Memory B cell (primary cell): Measurements from ENCODE around the gene EPHA1.
"Not testable (repeated sequence)": the region's sequence is repeated elsewhere in the genome, so short reads cannot be mapped to it uniquely, and the experiment has no call there.

Experiments
- ATAC-seq: fragments of 150-1000 bp; cut with Tn5 transposase; 2 replicates; pipeline ENCODE4 v1.10.0; 2021; ENCODE audit warnings: low read depth, mild to moderate bottlenecking, moderate library complexity
- DNase-seq, 2 donors: peaks; one replicate each; pipeline ENCODE4 v3.0.0; 2022; ENCODE audit warnings: low spot score in 2 of 2
- H3K27ac Mint-ChIP-seq: one replicate; pipeline ENCODE4 v1.8.0; 2022; ENCODE audit warnings: mild to moderate bottlenecking, moderate library complexity, mixed read lengths
- H3K27me3 Mint-ChIP-seq: one replicate; pipeline ENCODE4 v1.8.0; 2022; ENCODE audit warnings: mixed read lengths
- H3K36me3 Mint-ChIP-seq: one replicate; pipeline ENCODE4 v1.8.0; 2022; ENCODE audit warnings: mild to moderate bottlenecking, mixed read lengths
- H3K4me1 Mint-ChIP-seq: one replicate; pipeline ENCODE4 v1.8.0; 2022; ENCODE audit warnings: mixed read lengths
- H3K4me3 Mint-ChIP-seq: one replicate; pipeline ENCODE4 v1.8.0; 2022; ENCODE audit warnings: mild to moderate bottlenecking, moderate library complexity, mixed read lengths
- H3K9me3 Mint-ChIP-seq: one replicate; pipeline ENCODE4 v1.8.0; 2022; ENCODE audit warnings: mixed read lengths

The EPHA1 gene

DNA sequence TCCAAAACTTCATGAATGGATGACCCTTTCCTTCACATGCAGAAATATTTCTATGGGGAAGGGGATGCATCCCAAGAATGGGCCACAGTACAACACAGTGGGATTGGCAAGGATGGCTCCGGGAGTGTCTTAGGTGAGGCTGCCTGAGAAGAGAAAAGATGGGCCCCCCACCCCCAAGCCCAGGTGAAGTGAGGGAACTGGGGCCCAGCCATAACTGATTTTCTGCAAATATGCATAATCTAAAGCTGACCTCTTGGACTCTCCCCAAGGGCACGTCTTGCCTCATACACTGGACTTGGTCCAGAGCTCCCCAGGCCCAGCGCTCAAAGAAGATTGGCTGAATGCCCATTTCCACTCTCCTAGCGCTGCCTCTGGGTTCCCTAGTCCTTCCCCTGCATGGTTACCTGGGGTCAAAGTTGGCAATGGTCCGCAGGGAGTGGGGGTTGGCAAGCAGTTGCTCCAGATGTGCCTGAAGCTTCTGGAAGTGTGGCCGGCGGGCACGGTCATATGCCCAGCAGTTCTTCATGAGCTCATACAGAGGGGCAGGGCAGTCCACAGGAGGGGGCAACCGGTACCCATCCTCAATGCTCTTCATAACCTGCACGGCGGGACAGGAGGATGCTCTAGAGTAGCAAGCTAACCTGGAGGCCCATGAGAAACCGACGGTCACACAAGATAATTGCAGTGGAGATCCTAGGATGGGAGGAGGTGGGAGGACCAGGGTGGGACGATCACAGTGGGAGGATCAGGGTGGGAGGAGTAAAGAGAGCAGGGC is 15.2 kb downstream of the EPHA1 start:
- Mint-ChIP-seq H3K27ac (peak overlapping the region; percentile 50), H3K9me3 (no peaks in the 10 kb centered on the region), H3K27me3 (no peaks in the 10 kb centered on the region), H3K4me3 (no peak overlapping the region), H3K4me1 (peaks cover 2% of the 10 kb centered on the region), H3K36me3 (peaks cover 10% of the 10 kb centered on the region)
- ATAC-seq (no peak), DNase-seq (no peak)

DNA sequence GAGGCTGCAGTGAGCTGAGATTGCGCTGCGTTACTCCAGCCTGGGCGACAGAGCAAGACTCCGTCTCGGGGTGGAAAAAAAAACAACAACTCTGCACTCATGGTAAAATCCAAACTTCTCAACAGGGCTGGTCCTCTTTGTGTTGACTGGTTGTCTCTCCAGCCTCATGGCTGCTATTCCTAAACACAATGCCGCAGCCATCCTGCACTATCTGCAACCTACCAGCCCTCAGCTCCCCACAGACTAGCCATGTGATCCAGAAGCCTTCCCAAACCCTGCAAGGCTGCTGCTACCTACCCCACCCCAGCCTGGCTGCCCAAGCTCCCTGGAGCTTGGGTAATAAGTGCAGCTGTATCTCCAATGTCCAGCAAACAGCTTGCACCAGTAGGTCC is 15.8 kb downstream of the EPHA1 start:
- ATAC-seq (no peak), DNase-seq (no peak)
- no peaks in the 10 kb centered on the region for H3K27me3 Mint-ChIP-seq
- H3K4me1 Mint-ChIP-seq: peaks cover 2% of the 10 kb centered on the region
- no peak overlapping the region for H3K4me3 Mint-ChIP-seq
- H3K9me3 Mint-ChIP-seq: no peaks in the 10 kb centered on the region
- H3K27ac Mint-ChIP-seq: peak overlapping the region; percentile 50
- peaks cover 10% of the 10 kb centered on the region for H3K36me3 Mint-ChIP-seq

DNA sequence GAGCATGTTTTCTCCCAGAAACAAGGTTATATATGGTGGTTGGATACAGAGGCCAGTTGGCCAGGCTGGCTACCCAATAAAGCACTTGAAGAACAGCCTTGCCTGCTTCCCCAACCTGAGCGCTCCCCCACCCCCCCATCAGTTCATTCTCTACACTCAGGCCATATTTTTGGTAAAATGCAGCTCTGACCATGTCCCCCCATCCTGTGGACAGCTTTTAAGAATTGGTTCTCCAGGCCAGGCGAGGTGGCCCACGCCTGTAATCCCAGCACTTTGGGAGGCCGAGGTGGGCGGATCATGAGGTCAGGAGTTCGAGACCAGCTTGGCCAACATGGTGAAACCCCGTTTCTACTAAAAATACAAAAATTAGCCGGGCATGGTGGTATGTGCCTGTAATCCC is 16.2 kb downstream of the EPHA1 start:
- peaks cover 10% of the 10 kb centered on the region for H3K36me3 Mint-ChIP-seq
- not testable (repeated sequence) for H3K27me3 Mint-ChIP-seq, DNase-seq, H3K9me3 Mint-ChIP-seq, ATAC-seq, H3K4me3 Mint-ChIP-seq, H3K4me1 Mint-ChIP-seq, H3K27ac Mint-ChIP-seq

DNA sequence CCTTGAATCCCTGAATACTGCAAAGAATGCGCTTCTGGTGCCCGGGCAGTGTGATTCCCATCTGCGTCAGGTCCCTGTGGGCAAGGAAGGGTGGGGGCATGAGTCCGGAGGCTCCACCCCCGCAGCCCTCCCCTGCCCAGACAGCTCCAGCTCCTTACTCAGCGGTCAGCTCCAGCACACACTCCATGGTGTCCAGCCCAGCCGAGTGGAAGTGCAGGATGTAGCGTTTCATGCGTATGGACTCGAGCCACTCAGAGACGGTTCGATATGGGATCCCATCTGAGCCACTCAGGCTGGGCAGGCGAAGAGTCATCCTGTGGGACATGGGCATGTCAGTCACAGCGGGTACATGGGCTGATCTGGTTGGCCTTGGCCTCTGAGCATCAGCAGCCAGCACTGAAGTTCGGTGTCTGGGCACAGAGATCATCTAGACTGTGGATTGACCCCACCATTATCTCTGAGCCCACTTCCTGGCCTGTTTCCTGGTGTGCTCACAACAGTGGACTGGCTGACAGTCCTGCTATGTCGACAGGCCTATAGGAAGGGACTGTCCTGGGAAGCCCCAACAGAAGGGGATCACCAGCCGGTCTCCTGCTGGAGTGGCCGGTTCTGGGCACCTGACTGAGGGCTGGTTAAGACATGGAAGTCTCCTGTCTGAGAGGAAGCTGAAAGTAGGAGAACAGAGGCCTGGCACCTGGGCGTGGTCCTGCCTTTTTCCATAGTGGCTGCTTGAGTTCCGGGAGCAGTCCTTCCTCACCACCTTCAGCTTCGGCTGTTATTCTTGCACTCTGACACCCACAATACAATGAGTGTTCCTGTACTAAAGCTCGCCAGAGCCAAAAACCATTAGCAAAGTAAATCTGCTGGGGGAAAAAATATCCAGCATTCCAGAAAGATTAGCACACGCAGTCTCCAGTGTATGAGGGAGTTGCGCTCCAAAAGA is 16.9 kb downstream of the EPHA1 start:
- H3K36me3 Mint-ChIP-seq: peaks cover 10% of the 10 kb centered on the region
- no peak for ATAC-seq

DNA sequence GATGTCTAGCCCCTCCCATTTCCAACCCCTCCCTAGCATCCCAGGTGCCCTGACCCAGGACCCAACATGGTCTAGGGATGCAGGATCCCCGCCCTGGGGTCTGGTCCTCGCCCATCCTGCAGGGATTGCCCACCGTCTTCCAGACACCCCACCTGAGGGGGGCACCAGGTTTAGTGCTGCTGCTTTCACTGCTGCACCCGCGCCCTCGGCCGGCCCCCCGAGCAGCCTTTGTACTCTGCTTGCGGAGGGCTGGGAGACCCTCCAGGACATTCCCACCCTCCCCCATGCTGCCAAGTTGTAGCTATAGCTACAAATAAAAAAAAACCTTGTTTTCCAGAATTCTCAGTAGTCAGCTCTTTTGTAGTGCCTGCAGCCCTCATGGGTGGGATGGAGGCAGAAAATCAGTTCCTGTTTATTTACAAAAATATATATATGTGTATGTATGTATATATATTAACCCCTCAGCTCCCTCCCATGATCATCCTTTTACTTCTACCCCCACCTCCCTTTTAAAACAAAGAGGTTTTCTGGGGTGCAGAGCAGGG is 17.8 kb downstream of the EPHA1 start:
- no peak overlapping the region for H3K4me3 Mint-ChIP-seq
- peaks cover 2% of the 10 kb centered on the region for H3K4me1 Mint-ChIP-seq
- H3K9me3 Mint-ChIP-seq: no peaks in the 10 kb centered on the region
- ATAC-seq (no peak), DNase-seq (no peak)
- H3K36me3 Mint-ChIP-seq: peaks cover 10% of the 10 kb centered on the region
- H3K27ac Mint-ChIP-seq: no peak overlapping the region
- H3K27me3 Mint-ChIP-seq: no peaks in the 10 kb centered on the region

More for the DNA sequence above, 16.9 kb downstream of the EPHA1 start:
- peaks cover 2% of the 10 kb centered on the region for H3K4me1 Mint-ChIP-seq
- no peak overlapping the region for H3K27ac Mint-ChIP-seq
- H3K27me3 Mint-ChIP-seq: no peaks in the 10 kb centered on the region
- no peak overlapping the region for H3K4me3 Mint-ChIP-seq
- DNase-seq: no peak
- H3K9me3 Mint-ChIP-seq: no peaks in the 10 kb centered on the region

DNA sequence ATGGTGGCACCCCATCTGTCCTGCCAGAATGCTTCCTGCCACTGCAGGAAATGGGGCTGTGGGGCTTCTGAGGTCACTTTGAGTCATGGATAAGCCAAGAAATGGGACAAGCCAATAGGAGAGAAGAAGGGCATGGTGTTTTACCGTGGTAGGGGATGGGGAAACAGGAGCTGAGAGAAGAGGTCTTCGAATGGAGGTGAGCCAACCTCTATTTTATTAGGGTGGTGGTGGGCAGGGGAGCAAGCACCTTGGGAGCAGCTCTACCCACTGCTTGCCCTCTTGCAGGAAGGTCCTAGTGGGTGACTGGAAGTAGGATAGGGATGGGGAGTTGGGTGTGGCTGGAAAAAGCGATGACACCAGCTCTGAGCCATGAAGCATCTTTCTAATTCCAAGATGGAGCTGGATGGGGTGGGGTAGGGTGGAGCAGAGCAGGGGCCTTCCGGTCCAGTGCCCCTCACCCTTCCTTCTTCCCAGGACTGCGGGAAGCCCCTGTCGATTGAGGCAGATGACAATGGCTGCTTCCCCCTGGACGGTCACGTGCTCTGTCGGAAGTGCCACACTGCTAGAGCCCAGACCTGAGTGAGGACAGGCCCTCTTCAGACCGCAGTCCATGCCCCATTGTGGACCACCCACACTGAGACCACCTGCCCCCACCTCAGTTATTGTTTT is 18.4 kb downstream of the EPHA1 start:
- Mint-ChIP-seq H3K9me3 (no peaks in the 10 kb centered on the region), H3K36me3 (peaks cover 10% of the 10 kb centered on the region), H3K27ac (no peak overlapping the region), H3K4me3 (no peak overlapping the region), H3K27me3 (no peaks in the 10 kb centered on the region), H3K4me1 (peaks cover 2% of the 10 kb centered on the region)
- ATAC-seq (no peak), DNase-seq (no peak)

DNA sequence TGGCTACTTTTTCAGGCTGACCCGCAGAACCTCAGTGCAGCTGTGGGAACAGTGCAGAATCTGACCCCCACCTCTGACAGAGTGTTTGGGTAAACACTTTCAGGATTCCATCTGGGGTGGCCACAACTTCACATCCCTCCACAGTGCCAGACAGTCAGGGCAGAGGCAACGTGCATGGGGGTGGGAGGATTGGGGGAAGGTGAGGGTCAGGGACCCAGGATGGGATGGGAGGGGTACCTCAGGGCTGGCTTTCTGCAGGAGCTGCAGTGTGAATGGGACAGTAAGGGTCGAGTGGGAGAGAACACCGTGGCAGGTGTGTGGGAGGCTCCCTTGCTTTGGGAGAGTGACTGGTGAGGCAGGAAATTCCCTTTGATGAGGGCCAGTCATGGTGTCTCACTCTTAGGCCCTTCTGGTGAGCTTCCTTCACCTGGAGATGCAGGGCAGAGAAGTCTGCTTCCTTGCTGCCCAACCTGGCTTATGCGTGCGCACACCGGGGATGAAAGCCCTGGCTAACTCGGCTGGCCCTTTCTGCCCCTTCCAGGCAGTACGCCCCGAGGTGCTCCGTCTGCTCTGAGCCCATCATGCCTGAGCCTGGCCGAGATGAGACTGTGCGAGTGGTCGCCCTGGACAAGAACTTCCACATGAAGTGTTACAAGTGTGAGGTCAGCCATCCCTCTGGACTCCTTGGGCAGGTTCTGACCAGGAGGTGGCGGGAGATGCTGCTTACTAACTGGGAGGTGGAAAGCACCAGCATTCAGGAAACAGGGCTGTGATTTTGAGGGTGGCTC is 19.1 kb downstream of the EPHA1 start:
- DNase-seq (no peak), ATAC-seq (no peak)
- no peak overlapping the region for H3K4me3 Mint-ChIP-seq
- H3K36me3 Mint-ChIP-seq: peaks cover 10% of the 10 kb centered on the region
- no peak overlapping the region for H3K27ac Mint-ChIP-seq
- H3K27me3 Mint-ChIP-seq: no peaks in the 10 kb centered on the region
- H3K4me1 Mint-ChIP-seq: no peaks in the 10 kb centered on the region
- no peaks in the 10 kb centered on the region for H3K9me3 Mint-ChIP-seq

DNA sequence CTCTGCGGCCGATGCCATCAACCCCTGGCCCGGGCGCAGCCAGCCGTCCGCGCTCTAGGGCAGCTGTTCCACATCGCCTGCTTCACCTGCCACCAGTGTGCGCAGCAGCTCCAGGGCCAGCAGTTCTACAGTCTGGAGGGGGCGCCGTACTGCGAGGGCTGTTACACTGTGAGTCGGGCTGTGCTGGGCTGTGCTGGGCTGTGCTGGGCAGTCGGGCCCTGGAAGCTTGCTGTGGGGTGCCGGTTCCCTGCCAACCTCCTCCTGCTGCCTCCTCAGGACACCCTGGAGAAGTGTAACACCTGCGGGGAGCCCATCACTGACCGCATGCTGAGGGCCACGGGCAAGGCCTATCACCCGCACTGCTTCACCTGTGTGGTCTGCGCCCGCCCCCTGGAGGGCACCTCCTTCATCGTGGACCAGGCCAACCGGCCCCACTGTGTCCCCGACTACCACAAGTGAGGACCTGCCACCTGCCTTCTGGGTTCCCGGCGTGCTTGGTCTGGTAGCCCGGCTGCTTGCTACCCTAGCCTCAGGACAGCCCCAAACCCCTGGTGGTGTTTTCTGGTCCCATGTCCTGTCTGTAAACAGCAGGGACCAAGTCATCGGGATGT is 20.1 kb downstream of the EPHA1 start:
- Mint-ChIP-seq H3K4me1 (no peaks in the 10 kb centered on the region), H3K9me3 (no peaks in the 10 kb centered on the region), H3K4me3 (no peak overlapping the region), H3K27ac (no peak overlapping the region), H3K27me3 (no peaks in the 10 kb centered on the region), H3K36me3 (peaks cover 10% of the 10 kb centered on the region)
- no peak for DNase-seq
- no peak for ATAC-seq

DNA sequence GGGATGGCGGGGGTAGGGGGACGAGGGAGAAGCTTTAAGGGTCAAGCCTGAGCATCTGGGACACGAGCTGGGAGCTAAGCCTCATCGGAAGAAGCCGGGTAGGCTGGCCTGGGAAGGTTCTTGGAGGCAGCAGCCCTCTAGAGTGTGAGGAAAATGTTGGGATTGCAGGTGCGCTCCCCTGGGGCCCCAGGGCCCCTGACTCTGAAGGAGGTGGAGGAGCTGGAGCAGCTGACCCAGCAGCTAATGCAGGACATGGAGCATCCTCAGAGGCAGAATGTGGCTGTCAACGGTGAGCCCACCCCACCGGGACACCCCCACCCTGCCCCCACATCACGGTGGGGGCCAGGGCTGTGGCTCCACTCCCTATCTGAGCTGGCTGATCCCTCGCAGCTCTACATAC is 20.6 kb downstream of the EPHA1 start:
- DNase-seq (no peak), ATAC-seq (no peak)
- H3K27me3 Mint-ChIP-seq: no peaks in the 10 kb centered on the region
- no peak overlapping the region for H3K4me3 Mint-ChIP-seq
- H3K36me3 Mint-ChIP-seq: peaks cover 9% of the 10 kb centered on the region
- H3K27ac Mint-ChIP-seq: no peak overlapping the region
- peaks cover 1% of the 10 kb centered on the region for H3K4me1 Mint-ChIP-seq
- no peaks in the 10 kb centered on the region for H3K9me3 Mint-ChIP-seq

DNA sequence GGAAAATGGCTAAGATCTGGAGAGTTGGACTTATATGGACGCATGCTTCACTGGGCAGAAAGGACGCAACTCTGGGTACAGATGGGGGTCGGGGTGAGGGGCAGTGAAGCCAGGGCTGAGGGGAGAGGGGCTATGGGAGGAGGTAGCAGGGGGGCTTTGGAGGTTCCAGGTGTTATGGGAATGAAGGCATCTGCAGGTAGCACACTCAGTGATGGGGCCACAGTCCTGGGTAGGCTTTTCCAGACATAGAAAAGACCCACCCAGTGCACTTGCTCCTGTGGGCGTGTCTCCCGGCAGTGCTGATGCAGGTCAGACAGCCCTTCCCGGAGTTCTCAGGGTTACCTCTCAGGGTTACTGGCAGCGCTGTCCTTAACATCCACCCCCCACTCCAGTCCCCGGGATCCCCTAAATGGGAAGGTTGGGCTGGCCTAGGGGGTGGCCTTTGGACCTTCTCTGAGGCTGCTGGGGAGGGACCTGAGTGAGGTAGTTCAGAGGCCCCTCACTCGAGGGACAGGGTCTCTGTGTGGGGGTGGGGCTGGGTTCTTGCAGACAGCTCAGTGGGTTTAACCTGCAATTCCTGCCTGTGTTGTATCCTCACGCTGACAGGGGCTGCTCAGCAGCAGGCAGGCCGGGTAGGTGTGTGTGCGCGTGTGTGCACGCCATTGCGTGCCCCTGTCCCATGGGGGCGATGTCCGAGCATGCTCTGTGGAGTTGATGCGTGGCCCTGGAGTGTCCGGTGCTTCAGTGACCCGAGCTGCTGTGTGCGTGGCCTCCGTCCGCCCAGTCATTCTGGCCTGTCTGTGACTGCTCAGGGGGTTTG is 21.3 kb downstream of the EPHA1 start:
- H3K36me3 Mint-ChIP-seq: peaks cover 6% of the 10 kb centered on the region
- ATAC-seq: no peak
- H3K27ac Mint-ChIP-seq: no peak overlapping the region
- H3K9me3 Mint-ChIP-seq: no peaks in the 10 kb centered on the region
- no peak for DNase-seq
- no peaks in the 10 kb centered on the region for H3K27me3 Mint-ChIP-seq
- H3K4me3 Mint-ChIP-seq: no peak overlapping the region
- peaks cover 2% of the 10 kb centered on the region for H3K4me1 Mint-ChIP-seq

DNA sequence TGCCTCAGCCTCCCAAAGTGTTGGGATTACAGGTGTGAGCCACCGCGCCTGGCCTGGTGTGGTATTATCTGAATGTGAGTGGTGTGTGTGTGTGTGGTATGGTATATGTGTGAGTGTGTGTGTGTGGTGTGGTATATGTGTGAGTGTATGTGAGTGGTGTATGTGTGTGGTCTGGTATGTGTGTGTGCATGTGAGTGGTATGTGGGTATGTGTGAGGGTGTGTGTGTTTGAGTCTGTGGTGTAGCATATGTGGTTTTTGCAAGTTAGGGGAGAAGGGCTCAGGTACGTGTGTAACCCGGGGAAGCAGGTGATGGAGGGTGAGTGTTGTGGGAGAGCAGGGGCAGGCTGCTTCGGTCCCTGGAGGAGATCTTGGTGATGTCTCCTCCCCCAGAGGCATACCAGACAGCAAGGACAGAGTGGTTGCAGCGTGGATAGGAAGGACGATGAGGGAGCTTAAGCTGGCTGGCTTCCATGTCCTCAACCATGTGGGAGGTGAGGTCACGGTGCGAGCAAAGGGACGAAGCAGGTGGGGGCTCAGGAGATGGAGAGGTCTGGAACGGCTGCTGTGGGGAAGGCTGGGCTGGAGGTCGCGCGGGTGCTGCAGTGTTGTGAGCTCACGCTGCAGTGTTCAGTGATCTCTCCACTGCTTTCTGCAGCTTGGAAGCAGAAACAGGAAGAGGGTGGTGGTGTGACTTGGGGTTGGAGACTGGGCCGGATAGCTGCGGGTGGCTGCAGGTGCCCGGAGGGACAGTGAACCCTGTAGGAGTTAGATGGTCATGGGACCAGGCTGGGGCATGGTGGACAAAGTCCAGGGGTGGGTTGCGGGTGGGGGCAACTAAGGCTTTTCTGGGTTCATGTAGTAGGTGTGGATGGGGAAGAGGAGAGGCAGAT is 22.5 kb downstream of the EPHA1 start:
- Mint-ChIP-seq H3K4me3 (no peak overlapping the region), H3K4me1 (peaks cover 2% of the 10 kb centered on the region), H3K36me3 (peaks cover 6% of the 10 kb centered on the region), H3K27ac (no peak overlapping the region), H3K9me3 (no peaks in the 10 kb centered on the region), H3K27me3 (no peaks in the 10 kb centered on the region)
- DNase-seq (no peak), ATAC-seq (peak; percentile 21)
